SK-N-MC (cell line): ENCODE data around the gene GAS5.

Experiments used
- EZH2 ChIP-seq: fragments of 200-600 bp; sonication (generic); IDR thresholded peaks from one replicate; pipeline ENCODE4 v1.6.1; 2017; ENCODE audit warnings: antibody characterized with exemption
- FOXP2 ChIP-seq: optimal IDR thresholded peaks from 2 replicates; pipeline ENCODE3; 2011; ENCODE audit warnings: mild to moderate bottlenecking, moderate library complexity; ENCODE audit not compliant: insufficient read depth; ENCODE audit errors: extremely low read length, control extremely low read depth
- POLR2AphosphoS5 ChIP-seq: IDR thresholded peaks from 2 replicates; pipeline ENCODE4 v1.6.1; 2012; ENCODE audit warnings: mild to moderate bottlenecking, low read depth, low read length, borderline replicate concordance

- no peak for TF ChIP-seq FOXP2
- no peak for TF ChIP-seq EZH2
- no peak for TF ChIP-seq POLR2AphosphoS5
Measured at GRCh38 chr1:173869021-173869359, 1.2 kb upstream of the GAS5 start.
